GM10266 (cell line): ENCODE measurements around the gene CLASP1.
"Not testable (repeated sequence)": the region's sequence is repeated elsewhere in the genome, so short reads cannot be mapped to it uniquely, and the experiment has no call there.

Experiments used
- DNase-seq: peaks from one replicate; pipeline ENCODE4 v3.0.0; 2012; ENCODE audit errors: extremely low spot score
- TF ChIP-seq, protein P1 (sequence below): IDR thresholded peaks from 2 replicates; pipeline ENCODE4 v1.5.1; 2012; ENCODE audit warnings: mild to moderate bottlenecking, low read depth; ENCODE audit not compliant: control insufficient read depth, insufficient read depth; ENCODE audit errors: missing control alignments

CLASP1 gene

DNA sequence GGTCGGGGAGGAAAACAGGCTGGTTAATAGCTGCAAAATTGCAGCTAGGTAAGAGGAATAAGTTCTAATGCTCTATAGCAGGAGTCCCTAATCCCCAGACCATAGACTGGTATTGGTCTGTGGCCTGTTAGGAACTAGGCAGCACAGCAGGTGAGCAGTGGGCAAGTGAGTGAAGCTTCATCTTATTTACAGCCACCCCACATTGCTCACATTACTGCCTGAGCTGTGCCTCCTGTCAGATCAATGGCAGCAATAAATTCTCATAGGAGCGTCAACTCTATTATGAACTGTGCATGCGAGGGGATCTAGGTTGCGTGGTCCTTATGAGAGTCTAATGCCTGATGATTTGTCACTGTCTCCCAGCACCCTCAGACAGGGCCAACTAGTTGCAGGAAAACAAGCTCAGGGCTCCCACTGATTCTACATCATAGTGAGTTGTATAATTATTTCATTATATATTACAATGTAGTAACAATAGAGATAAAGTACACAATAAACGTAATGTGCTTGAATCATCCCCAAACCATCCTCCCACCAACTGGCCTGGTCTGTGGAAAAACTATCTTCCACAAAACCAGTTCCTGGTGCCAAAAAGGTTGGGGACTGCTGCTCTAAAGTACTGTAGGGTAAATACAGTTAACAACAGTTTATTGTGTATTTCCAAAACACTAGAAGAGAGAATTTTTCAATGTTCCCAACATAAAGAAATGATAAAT is 272.6 kb downstream of the CLASP1 start:
- DNase-seq, result no peak
- TF ChIP-seq, protein P1, sequence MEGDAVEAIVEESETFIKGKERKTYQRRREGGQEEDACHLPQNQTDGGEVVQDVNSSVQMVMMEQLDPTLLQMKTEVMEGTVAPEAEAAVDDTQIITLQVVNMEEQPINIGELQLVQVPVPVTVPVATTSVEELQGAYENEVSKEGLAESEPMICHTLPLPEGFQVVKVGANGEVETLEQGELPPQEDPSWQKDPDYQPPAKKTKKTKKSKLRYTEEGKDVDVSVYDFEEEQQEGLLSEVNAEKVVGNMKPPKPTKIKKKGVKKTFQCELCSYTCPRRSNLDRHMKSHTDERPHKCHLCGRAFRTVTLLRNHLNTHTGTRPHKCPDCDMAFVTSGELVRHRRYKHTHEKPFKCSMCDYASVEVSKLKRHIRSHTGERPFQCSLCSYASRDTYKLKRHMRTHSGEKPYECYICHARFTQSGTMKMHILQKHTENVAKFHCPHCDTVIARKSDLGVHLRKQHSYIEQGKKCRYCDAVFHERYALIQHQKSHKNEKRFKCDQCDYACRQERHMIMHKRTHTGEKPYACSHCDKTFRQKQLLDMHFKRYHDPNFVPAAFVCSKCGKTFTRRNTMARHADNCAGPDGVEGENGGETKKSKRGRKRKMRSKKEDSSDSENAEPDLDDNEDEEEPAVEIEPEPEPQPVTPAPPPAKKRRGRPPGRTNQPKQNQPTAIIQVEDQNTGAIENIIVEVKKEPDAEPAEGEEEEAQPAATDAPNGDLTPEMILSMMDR, result no peak

DNA sequence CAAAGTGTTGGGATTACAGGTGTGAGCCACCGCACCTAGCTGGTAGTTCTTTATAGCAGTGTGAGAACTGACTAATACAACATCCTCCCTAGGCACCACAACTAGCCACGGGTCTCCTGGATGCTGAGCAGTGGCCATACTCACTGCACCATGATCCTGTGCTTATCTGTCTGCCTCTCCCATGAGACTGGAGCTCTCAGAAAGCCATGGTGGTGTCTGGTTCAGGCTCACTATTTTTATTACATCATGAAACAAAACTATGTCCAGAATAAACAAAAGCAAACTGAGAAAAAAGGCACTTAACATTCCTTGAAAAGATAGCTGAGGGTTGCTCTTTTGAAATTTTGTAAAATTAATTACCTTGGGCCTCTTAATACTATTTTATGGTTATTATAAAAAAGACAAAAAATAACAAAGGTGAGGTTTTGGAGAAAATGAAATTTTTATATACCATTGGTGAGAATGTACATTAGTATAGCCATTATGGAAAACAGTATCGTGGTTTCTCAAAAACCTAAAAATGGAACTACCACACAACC is 273.6 kb downstream of the CLASP1 start:
- no peak for DNase-seq
- TF ChIP-seq, protein P1, result no peak

DNA sequence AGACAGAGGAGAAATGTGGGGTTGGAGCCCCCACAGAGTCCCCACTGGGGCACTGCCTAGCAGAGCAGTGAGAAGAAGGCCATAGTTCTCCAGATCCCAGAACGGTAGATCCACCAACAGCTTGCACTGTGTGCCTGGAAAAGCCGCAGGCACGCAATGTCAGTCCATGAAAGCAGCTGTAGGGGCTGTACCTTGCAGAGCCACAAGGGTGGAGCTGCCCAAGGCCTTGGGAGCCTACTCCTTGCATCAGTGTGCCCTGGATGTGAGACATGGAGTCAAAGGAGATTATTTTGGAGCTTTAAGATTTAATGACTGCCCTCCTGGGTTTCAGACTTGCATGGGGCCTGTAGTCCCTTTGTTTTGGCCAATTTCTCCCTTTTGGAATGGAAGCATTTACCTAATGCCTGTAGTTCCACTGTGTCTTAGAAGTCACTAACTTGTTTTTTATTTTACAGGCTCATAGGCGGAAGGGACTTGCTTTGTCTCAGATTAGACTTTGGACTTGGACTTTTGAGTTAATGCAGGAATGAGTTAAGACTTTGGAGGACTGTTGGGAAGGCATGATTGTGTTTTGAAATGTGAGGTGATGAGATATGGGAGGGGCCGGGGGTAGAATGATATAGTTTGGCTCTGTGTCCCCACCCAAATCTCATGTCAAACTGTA is 274.7 kb downstream of the CLASP1 start:
- DNase-seq, result not testable (repeated sequence)

DNA sequence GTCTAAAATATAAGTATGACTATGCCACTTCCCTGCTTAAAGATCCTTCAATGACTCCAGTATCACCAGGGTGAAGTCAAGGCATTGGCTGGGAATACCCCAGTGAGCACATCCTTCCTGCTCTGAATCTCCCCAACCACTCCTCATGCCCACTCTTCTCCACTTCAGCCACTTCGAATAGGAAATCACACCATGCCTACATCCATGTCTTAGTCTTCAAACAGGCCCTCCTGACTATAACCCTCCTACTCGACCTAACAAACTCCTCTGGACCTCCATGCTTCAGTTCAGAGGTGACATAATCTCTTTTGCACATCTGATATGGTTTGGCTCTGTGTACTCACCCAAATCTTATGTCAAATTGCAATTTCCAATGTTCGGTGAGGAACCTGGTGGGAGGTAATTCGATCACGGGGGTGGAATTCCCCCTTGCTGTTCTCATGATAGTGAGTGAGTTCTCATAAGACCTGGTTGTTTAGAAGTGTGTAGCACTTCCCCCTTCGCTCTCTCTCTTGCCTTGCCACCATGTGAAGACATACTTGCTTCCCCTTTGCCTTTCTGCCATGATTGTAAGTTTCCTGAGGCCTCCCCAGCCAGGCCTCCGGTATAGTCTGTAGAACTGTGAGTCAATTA is 276.4 kb downstream of the CLASP1 start:
- TF ChIP-seq, protein P1, result no peak
- no peak for DNase-seq

DNA sequence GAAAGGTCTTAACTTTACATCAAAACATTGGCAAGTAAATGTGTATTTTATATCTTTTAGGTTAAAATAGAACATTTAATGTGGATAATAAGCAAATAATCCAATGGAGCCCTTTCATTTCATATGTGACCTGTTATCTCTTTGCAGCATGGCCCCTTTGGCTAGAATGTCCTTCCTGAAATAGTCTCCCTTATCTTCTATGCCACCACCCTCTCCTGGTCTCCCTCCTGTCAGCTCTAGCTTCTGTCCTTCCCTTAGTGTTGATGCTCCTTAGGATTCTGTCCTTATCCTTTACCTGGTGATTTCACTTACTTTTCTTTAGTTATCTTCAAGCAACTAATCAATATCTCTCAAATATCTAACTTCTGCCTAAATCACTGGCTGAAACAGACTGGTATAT is 277.2 kb downstream of the CLASP1 start:
- TF ChIP-seq, protein P1, result no peak
- no peak for DNase-seq

DNA sequence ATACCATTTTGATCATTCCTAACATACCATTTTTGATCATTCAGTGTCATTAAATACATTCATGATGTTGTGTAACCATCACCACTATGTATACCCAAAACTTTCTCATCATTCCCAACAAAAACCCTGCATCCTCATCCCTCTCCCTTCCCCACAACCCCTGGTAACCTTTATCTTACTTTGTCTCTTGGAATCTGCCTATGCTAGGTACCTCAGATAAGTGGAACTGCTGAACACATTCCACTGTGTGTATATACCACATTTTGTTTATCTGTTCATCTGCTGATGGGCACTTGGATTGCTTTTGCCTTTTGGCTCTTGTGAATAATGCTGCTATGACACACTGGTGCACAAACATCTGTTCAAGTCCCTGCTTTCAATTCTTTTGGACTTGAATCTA is 280.4 kb downstream of the CLASP1 start:
- TF ChIP-seq, protein P1, result no peak

DNA sequence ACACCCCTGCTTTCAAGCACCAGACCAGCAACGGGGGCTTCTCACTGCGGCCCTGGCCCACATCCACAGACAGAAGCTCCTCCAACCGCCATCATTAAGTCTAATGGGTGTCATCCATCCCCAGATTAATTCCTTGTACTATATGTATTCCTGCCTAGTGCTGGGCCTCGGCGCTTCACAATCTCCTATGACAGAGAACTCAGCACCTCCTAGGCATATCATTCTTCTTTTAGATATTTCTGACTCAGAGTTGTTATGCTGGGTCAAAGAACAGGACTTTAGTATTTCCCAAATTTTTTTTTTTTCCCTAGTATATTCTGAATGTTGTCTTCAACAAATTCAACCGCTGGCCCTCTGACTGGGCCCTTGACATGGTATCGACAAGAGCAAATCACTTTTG is 281.1 kb downstream of the CLASP1 start:
- DNase-seq, result no peak
- TF ChIP-seq, protein P1, result no peak

More for the DNA sequence above, 280.4 kb downstream of the CLASP1 start:
- no peak for DNase-seq
